DMS53 treated with DMSO at 0.1 percent for 48 hours (cell line): ENCODE data around the gene MPPED2.

ENCODE experiments used
- DNase-seq: peaks from one replicate; lab custom pipeline; 2025; ENCODE audit not compliant: unreplicated experiment; lab: John Stamatoyannopoulos, UW

Gene MPPED2, protein sequence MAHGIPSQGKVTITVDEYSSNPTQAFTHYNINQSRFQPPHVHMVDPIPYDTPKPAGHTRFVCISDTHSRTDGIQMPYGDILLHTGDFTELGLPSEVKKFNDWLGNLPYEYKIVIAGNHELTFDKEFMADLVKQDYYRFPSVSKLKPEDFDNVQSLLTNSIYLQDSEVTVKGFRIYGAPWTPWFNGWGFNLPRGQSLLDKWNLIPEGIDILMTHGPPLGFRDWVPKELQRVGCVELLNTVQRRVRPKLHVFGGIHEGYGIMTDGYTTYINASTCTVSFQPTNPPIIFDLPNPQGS

DNA sequence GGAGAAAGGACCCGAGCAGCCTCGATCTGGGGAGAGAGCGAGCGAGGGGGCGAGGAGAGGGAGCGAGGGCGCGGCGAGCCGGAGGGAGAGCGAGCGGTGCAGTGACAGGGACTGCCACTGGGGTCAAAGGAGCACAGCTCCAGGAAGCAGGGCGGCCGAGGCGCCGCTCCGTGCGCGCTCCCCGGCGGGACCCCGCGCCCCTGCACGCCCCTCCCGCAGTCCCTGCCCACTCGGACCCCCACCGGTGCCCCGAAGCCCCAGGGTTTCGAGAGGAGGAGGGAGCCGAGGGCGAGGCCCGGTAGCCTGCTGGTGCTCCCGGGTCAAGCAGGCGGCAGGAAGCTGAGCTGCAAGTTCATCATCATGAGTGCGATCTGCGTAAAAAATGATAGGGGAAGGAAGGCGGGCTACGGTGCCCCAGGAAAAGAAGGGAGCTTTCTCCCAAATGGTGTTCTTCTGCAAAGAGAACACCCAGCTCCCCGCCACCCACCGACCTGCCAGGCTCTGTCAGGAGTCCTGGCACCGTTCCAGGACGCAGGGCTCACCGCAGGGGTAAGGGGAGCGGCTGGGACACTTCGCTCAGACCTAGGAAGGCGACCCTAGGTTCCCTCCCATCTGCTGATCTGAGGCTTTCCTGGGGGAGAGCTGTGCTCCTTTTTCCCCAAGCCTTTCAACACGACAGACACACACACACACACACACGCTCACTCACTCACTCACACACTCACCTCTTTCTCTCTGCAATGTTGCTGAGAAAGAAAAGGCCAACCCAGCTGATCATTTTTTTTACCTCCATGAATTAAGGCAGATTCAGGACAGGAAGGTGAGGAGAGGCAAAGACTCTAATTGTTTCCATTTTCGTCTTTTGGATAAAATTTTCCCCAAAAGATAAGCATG, at the start of gene MPPED2:
MPPED2 (minus strand) TSS at position 103 of the 894 bp plus-strand sequence. CDS start 5,980 bp downstream, outside the sequence.
- peak; percentile 14 for DNase-seq

DNA sequence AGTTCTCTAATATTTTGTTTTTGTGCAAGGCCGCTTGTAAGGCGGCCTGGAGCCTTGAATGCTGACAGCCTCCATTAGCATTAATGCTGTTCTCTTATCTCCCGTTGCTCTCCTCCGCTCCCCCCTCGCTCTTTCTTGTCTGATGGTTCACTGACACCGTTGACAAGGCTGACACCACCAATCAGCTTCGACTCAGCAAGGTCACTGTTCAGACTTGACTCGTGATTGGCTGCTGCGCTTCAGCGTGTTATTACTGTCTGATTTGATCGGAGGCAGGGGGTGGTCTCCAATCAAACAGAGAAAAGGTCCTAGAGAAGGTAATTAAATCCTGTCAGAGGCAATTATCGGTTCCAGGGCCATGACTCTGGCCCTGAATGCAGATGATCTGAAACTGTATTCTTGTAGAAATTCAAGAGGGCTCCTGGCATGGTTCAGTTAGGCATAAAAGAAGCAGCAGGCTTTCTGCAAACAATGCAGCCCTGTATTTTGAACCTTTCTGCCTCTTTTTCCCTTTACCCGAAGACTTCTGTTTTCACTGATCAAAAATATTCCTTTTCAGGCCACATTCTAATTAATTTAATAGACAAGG, 49.3 kb upstream of the MPPED2 start:
- DNase-seq: peak; percentile 3

DNA sequence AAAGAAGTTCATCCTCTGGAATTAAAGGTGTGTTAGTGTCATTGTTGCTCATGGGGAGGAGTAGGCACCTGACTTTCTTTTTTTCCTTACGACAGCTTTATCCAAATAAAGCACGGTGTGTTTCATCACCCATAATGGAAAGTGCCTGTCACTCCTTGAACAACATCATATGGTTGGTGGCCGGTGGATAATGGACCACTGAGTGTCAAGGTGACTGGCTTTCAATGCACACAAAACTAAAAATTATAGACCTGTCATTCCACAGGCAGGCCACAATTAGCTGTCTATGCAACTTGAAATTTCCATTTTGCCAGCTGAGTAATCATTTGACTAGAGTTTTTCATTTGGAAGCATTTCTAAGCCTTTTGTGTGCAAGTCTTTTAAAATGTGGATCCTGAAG, 45.0 kb upstream of the MPPED2 start:
- DNase-seq: no peak

DNA sequence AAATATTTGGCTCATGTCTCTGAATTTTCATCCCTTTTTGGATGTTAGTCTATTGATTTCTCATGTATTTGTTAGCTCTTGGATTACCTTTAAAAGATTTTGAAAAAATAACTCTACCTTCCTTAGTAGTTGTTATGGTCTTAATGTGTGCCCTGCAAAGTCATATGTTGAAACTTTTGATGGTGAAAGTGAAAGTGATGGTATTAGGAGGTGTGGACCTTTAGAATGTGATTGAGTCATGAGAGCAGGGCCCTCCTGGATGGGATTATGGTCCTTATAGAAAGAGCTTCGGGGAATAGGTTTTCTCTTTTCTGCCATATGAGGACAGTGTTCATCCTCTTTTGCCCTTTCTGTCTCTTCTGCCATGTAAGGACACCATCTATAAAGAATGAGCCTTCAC, 33.6 kb upstream of the MPPED2 start:
- DNase-seq: no peak

DNA sequence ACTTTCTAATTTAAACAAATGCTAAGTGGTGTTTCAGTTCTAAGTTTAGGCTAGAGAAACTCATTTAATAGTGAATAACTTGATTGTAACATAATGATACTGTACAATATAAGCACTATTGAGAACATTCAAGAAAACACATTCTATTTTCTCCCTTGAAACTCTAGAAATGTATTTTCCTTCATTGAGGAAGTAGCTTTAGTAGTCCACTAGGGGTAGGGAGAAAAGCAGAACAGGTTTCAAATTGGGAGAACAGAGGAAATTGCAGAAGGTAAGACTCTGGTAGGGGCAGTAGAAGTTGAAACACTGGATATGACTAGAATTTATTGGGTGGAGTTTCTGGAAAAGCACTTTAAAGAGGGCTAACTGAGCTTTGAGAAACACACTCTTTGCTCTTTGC, 31.6 kb upstream of the MPPED2 start:
- no peak for DNase-seq

DNA sequence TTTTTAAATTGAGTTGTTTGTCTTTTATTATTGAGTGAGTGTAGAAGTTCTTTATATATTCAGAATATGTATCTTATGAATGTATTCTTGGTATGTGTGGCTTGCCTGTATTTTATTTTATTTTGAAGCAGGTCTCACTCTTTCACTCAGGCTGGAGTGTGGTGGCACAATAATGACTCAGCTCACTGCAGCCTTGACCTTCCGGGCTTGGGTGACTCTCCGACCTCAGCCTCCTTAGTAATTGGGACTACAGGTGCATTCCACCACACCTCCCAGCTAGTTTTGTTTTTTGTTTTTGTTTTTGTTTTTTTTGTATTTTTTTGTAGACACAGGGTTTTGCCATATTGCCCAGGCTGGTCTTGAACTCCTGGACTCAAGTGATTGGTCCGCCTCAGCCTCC, 24.5 kb upstream of the MPPED2 start:
- DNase-seq: no peak

DNA sequence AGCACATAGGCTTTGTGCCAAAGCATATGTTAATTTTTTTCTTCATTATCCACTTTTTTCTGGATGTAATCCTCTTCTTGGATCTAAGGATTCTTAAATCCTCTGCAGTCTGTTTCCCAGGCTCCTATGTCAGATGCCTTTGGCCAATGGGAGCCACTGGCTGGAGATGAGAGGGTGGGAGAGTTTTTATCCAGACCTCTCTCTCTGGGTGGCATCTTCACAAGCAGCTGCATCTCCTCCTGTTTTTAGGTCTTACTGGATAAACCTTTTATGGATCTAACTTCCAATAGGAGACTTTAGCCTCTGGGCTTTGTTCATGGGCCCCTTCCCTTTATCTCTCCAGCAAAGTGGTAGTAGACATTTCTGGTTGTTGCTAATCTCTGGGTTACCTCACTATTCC, 22.4 kb upstream of the MPPED2 start:
- DNase-seq: no peak

DNA sequence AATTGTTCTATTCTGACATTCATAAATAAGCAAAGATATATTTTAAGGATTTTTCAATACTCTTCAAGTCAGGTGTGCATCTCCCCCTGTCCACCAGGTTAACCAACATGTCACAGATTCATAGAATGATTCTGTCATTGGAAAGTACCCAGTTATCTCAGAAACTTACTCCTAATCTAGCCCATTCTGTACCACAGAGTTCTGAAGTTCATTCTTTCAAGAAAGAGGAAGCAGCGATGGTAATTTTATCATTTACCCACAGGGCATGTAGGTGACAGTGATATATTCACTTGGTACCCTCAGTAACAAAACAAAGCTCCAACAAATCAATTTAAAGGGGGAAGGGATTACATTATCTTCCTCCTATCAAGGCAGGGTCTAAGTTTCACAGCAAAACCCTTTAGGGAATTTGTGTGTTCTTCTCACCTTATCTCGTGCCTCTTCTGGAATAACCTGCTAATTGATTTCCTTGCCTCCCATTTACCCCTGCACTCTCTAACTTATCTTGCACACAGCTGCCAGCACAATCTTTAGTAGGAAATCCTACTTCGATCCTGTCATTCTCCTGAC, 19.0 kb upstream of the MPPED2 start:
- DNase-seq: no peak

DNA sequence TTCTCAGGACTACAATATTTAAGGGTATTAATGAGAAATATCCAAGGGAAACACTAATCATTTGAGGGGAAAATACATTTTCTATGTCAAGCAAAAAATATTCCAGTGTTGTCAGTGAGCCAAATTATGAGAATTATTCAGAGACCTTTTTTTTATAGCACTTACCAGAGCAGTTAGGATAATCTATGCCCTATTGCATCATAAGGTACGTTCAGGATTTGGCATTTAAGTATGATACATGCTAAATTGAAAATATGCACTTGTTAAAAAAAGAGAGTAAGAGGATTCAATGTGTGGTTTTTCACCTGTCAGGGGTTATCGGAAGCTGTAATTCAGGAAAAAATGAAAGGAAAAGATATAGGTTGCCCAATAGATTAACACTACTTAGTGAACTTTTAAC, 17.2 kb upstream of the MPPED2 start:
- DNase-seq: no peak

DNA sequence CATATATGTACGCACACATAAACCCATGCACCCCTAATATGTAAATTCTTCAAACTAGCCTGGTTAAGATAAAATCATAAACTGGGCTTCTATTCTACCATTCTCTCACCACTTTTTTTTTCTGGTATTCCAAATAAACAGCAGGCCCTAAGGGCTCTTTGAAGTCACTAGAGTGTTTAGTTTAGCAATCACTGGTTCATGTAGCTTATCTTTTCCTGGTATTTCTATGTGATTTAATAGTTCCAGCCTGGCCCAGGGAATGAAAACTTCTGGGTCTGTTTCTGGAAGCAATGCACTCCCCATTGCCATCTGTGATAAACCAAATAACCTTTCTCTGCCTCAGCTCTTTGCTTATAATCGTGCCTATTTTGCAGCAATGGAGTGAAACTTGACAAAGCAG, 10.7 kb upstream of the MPPED2 start:
- DNase-seq: no peak

DNA sequence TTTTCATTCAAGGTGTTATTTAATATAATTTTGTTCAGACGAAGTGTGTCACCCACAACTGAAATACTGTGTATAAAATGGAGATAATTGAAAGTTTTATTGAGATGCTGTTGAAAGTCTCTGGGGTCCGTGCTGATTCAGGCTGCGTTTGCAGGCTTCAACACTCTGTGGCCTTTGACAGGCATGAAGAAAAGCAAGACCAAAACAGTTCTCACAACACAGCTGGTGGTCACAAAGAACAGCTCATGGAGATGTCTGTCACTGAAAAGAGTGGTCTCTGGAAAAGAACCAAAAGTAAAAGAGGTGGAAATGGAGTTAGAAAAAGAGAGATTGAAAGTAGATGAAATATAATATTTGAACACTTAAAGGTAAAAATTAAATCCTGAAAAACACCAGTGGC, 9.8 kb upstream of the MPPED2 start:
- no peak for DNase-seq

DNA sequence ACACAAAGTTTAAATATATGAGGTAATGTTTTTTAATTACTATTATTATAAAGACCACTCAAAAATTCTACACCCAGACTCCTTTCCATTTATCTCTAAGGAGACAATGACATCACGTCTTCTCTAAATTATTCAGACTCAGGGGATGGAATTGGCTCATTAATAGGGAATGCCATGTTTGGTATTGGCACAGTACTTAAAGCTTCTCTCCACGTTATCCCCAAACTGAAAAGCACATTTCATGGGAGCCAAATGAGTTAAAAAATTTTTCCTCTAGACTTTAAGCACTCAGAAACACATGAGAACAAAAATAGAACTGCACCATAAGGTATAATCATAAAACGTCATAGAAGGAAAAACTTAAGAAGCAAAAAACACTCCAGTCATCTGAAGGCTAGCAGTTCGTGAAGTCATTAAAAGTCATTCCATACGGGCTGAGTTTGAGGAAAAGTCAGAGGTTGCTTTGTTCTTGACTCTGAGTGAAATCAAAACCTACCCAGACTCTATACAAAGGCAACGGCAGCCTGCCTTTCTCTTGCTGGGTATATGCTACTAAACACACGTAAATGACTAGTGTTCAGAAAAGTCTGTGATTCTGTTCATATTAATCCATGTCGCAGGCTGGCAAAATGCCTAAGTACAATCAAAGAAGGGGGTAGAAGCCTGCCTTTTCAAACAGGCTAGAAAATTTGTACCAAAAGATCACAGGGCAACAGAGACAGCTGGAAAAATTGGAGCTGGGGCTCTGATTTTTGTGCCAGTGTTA, 8.7 kb upstream of the MPPED2 start:
- DNase-seq: no peak

DNA sequence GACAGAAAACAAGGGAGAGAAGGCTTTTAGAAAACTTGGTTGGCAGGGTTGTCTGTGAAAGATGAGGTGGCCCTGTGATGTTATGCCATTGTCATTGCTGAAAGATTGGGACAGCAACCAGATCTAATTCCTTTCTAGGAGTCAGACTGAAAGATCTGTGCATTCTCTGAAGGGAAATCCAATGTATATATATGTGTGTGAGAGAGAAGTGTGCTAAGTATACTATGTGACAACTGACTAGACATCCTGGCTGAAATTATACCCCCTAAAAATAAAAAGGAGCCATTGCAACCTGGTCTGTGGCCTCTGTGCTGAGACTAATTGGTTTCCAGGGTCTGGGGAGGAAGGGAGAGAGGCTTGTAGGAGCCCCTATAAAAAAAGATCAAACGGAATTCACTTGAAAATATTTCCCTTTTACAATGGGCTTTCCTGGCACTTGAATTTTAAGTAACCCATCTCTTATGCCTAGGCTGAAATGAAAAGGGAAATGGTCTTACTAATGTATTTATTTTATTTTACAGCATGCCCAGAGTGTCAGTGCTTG, 1.2 kb upstream of the MPPED2 start:
- no peak for DNase-seq

DNA sequence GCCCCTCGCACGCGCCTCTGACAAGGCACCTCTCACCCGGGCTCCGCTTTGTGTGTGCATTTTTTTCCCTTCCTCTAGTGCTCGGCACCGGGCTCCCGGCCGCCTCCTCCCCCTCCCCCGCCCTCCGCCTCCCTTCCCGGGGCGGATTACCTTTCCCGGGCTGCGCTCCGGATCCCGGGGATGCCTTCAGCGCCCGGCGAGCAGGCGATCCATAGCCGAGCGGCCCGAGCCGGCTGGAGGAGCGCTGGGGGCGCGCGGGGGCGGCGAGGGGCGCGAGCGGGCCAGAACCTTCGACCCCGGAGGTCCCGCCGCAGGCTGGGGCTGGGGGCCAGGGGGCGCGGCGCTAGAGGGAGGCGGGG, 282 bp downstream of the MPPED2 start:
- no peak for DNase-seq

DNA sequence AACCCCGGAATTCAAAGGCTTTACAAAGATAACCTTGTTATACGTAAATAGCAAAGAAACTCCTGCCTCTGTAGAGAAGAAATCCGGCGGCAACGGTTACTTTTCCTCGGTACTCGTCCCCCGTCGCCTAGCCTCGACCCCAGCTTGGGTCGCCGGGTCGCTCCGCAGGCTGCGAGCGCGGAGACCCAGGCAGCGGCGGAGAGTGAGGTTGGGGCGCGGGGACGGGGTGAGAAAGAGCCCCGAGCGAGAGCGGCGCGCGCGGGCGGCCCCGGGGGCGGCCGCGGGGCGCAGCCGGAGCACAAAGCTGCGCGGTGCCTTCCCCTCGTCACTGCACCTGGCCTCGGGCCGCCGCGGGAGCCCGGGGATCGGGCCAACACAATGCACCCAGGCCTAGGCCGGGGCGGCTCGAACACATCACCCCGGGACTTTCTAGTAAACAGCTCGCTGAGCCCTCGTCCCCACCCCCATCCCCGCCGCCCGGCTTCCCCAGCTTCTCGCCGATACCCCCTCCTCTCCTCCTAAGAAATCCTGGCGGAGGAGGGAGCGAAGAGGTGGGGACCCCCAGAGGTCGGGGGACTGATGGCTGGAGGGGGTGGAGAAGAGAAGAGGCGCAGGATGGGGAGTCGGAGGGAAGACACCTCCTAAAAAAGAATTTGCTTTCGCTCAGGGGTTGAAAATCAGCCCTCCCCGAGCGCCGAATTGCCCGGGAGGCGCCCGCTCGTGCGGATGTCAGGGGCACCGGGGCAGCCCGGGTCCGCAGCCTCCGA, 845 bp downstream of the MPPED2 start:
- DNase-seq: peak; percentile 5

DNA sequence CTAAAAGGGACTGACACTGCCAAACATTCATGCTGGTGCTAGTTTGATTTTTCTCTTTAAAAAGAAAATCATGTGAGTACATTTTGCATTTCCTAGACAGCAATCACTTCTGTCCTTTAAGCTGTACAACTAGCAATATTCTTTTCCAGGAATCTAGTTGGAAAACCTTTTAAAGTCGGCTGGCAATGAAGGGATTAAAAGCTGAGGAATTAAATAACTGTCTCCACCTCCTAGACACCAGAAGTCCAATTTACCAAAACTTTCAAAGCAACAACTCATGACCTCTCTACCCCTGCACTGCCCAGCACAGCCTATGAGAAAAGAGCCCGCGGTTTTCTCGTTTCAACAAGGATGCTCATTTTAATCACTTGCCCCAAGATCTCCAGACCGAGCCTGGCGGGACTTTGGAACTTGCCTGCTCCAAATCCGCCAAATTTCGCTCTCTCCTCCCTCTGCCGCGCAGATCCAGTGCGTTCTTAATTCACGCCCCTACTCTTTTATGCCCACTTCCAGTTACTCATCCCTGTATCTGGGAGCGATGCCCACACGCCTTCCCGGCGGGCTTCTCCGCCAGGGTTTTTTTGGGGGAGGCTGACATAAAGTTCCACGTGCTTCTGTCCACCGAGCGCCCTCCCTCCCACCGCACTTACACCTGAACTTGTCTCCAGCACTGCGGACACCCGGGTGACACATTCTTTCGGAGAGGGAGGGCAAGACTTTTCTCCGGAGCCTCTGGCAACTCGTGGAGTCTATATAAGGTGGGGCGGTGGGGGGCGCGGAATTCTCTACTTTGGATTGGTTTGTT, 2.5 kb downstream of the MPPED2 start:
- no peak for DNase-seq

DNA sequence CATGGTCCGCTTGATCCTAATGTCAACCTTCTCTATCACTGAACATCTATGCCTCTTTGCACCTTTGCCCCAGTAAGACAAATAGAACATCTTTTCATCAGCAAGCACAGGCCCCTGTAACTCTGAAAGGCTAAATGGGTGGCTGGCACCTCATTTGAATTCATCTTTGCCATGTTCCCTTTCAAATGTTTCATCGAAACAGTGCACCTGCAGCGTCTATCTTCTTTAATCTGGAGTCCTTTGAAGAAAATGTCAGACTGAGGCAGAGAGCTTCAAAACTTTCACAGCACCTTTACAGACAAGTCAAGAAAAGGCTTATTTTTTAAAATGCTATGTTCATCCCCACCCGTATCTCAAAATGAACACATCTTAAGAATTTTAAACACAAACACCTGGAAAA, 3.4 kb downstream of the MPPED2 start:
- DNase-seq: no peak

DNA sequence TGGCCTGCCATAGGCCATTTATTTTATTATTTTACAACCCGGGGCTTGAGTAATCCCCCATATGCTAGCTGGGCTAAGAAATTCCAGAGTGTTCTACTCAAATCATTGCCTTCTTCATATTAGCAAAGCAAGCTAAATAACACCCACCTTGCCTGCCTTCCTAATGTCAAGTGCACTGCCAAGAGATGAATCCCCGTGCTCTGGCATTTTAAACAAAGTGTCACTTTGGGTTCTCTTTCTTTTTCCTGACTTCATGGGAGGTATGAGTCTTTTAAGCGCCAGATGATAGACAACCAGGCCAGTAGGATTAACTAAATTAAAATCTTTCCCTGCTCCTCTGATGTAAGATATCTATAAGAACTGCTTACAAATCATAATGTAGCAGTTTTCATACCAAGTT, 4.5 kb downstream of the MPPED2 start:
- no peak for DNase-seq

DNA sequence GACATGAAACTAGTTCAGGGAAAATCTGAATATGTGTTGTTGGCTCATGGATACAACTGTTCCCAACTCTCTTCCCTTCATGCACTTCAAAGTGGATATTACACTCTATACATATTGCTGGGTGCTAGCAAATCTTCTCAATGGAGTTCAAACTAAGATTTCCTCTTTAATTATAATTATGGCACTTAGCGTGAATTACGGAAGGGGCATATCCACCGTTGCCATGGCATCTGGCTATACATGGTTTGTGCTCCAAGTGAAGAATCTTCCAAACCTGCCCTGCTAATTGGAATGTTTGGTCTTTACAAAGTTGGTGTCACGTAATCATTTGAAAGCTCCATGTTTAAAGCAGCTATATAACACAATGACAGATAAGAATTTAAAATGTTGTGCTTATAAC, 5.6 kb downstream of the MPPED2 start:
- DNase-seq: no peak
